ENCODE results near the gene MPV17L2. TPM values are rescaled to one million over a fixed set of nuclear protein-coding genes. Genes with fewer than 3 reads are reported as not detected.
A peak's percentile ranks its signal among the peaks of the same experiment; 100 is the strongest.

The MPV17L2 gene
- total RNA-seq (2013; cell fraction: nucleolus; rRNA removed), result 3.3 and 7.4 TPM in 2 replicates
- 26.7 and 32.0 TPM in 2 replicates for total RNA-seq (2014; rRNA removed)
- total RNA-seq (2014; rRNA removed; fragmentation: Illumina TruSeq; extraction: Trizol), result 13.6 and 15.4 TPM in 2 replicates
- 17.9 and 19.9 TPM in 2 replicates for total RNA-seq (2021)
- polyA plus RNA-seq (2011; ENCODE audit: low read depth), result 3.9 TPM
- polyA plus RNA-seq (2011; rRNA removed), result 7.1 and 17.1 TPM in 2 replicates
- 23.4 and 34.7 TPM in 2 replicates for polyA plus RNA-seq (2011; cell fraction: cytosol; rRNA removed)
- polyA plus RNA-seq (2011; cell fraction: nucleus; rRNA removed), result 12.4 and 16.0 TPM in 2 replicates
- 8.3 and 8.4 TPM in 2 replicates for polyA plus RNA-seq (2012)
- 10.4 and 25.9 TPM in 2 replicates for polyA plus RNA-seq (2014; fragmentation: Illumina TruSeq; extraction: Trizol)
- 1 to 10 TPM; 5.1 to 7.7 TPM for polyA plus RNA-seq (2014; fragmentation: Nextera tagmentation; extraction: Ambion mirVana)
- polyA plus RNA-seq (2014; rRNA removed), result 39.4 and 44.5 TPM in 2 replicates
- polyA plus RNA-seq (2016; fragmentation: Nextera tagmentation; extraction: Ambion mirVana), result 10 to 100 TPM; 46.2 to 57.2 TPM
- polyA minus RNA-seq (2011; rRNA and poly(A)+ RNA removed), result 16.2 and 19.9 TPM in 2 replicates
- 6.1 and 7.6 TPM in 2 replicates for polyA minus RNA-seq (2011; cell fraction: cytosol; rRNA and poly(A)+ RNA removed)
- polyA minus RNA-seq (2011; cell fraction: nucleus; rRNA and poly(A)+ RNA removed), result 2.9 and 7.6 TPM in 2 replicates
- Bru-seq, nascent RNA, result percentile 51 among the genes with signal in this experiment
- BruChase-seq, experiment 1, labeled RNA remaining after a 6-hour chase, result percentile 60 among the genes with signal in this experiment
- BruChase-seq, experiment 2, labeled RNA remaining after a 2-hour chase, result percentile 59 among the genes with signal in this experiment
- long read RNA-seq, experiment 1, transcript MPV17L2-204 (5 exons, 1,408 nt), result major isoform, 47 of 49 reads
- long read RNA-seq, experiment 1, partial matches to known transcripts, result 1 of 49 reads
- long read RNA-seq, experiment 1, other reads (novel, unspliced or antisense), result 0 of 49 reads
- long read RNA-seq, experiment 2, transcript MPV17L2-204 (5 exons, 1,408 nt), result major isoform, 17 of 20 reads
- long read RNA-seq, experiment 2, partial matches to known transcripts, result 3 of 20 reads
- long read RNA-seq, experiment 2, other reads (novel, unspliced or antisense), result 0 of 20 reads

GRCh38 chr19:18192673-18193387 lies at the start of gene MPV17L2:
Gene MPV17L2 (plus strand): TSS chr19:18193218. CDS start chr19:18193282, 64 bp downstream.
- Histone ChIP-seq H3K27me3 (replicated peaks in 1 of 2; ENCODE audit: control insufficient read depth in 2 of 2, insufficient read depth in 2 of 2, low read length in 1 of 2) (no peaks in the 10 kb centered on the region), H3K79me2 (ENCODE audit: control insufficient read depth, insufficient read depth, low read length) (peaks cover 5% of the 10 kb centered on the region), H3K27ac (ENCODE audit: control insufficient read depth, insufficient read depth) (peak within 1 kb of the TSS; percentile 65), H3K9me3 (replicated peaks; ENCODE audit: control insufficient read depth, insufficient read depth, low read length) (no peaks in the 10 kb centered on the region), H3K4me1 (ENCODE audit: control insufficient read depth, insufficient read depth, low read length) (peaks cover 11% of the 10 kb centered on the region), H3K36me3 (ENCODE audit: control insufficient read depth in 2 of 2, insufficient read depth in 2 of 2, low read length in 1 of 2) (peaks cover 5 to 8% of the 10 kb centered on the region in 2 experiments; a peak in 3 of 4 replicates), H3K4me2 (ENCODE audit: control insufficient read depth, insufficient read depth) (peak within 1 kb of the TSS; percentile 96), H4K20me1 (ENCODE audit: control insufficient read depth, insufficient read depth) (no peaks in the 10 kb centered on the region), H3K4me3 (peak within 1 kb of the TSS; percentile 79), H3K9ac (ENCODE audit: control insufficient read depth, insufficient read depth, low read length) (peak within 1 kb of the TSS; percentile 71), H2AFZ (ENCODE audit: control insufficient read depth, low read depth, low read length) (peak within 1 kb of the TSS; percentile 73)
- 4% methylated on average over 74 of the region's 74 CpGs for WGBS (ENCODE audit: insufficient coverage, insufficient replicate concordance, low lambda C conversion rate, missing lambda C conversion rate)
- no TSS peak for BruUV-seq (replicated peaks)
- SMC1A ChIA-PET (ENCODE audit: uncharacterized antibody, unreplicated experiment), result interaction anchor here (0.5 to 3.4 kb wide), 16 partner anchors 10 to 198 kb away, joined by 3 to 21 read pairs (median 6); partner anchors contain the start of genes IL12RB1, JUND and RAB3A
- POLR2A ChIA-PET, result interaction anchor here (0.8 to 2.5 kb wide), 12 partner anchors 9 to 130 kb away, joined by 4 to 24 read pairs (median 8); partner anchors contain the start of genes LSM4 and RAB3A
- ATAC-seq (peak; percentile 94), DNase-seq (ENCODE audit: low read depth, low spot score) (peak; percentile 100), FAIRE-seq (peak; percentile 99)
- CTCF ChIA-PET, result interaction anchor here (0.6 to 3.8 kb wide), 15 partner anchors 7 to 136 kb away, joined by 3 to 30 read pairs (median 8); partner anchors contain the start of genes LSM4 and RAB3A
- in situ Hi-C loops (cut with MboI), result no loop called here
- intact Hi-C loops (cut with micrococcal nuclease; ENCODE audit: unreplicated experiment), result loop anchor here (1.0 kb wide), 1 partner anchor 20 kb away; the partner anchor contains the start of gene IFI30
- RAD21 ChIA-PET (ENCODE audit: unreplicated experiment), result interaction anchor here (0.6 to 4.5 kb wide), 17 partner anchors 10 to 182 kb away, joined by 3 to 36 read pairs (median 7); partner anchors contain the start of genes JUND and RAB3A
- TF ChIP-seq YY1 (IDR thresholded peaks at IDR 0.05; ENCODE audit: low read depth, low read length) (peak; percentile 85), CHD1 (IDR thresholded peaks at IDR 0.05; ENCODE audit: low read depth, low read length) (no peak), ZNF207 (IDR thresholded peaks at IDR 0.05; ENCODE audit: borderline replicate concordance) (peak; percentile 61; the same call in 1 of the 2 replicates), SUZ12 (IDR thresholded peaks at IDR 0.05; ENCODE audit: unreplicated experiment) (no peak), MLLT1 (IDR thresholded peaks at IDR 0.05) (no peak; the same call in 1 of the 2 replicates), REST (IDR thresholded peaks at IDR 0.05; ENCODE audit: low read depth, low read length) (no peak), IRF4 (IDR thresholded peaks at IDR 0.05; ENCODE audit: low read depth, low read length) (0 out of 2 replicates have a peak, but pooled peaks have one; percentile 25), BACH1 (IDR thresholded peaks at IDR 0.05; ENCODE audit: borderline replicate concordance) (peak; percentile 60), MXI1 (IDR thresholded peaks at IDR 0.05; ENCODE audit: low read depth, low read length) (peak; percentile 64), IKZF2 (IDR thresholded peaks at IDR 0.05) (no peak), IKZF1 (conservative IDR thresholded peaks at IDR 0.05) (peak; percentile 91), CEBPB (IDR thresholded peaks at IDR 0.05; ENCODE audit: borderline replicate concordance in 1 of 2, low read depth in 2 of 2, low read length in 2 of 2) (peak in 1 of 2 experiments; percentile 63; a peak in 1 of 4 replicates), RFX5 (IDR thresholded peaks at IDR 0.05; ENCODE audit: low read depth, low read length) (peak; percentile 97)

All from GM12878 (cell line).